AG04450 (cell line): ENCODE measurements around the gene COPS9. TPM values are rescaled to one million over a fixed set of nuclear protein-coding genes. Genes with fewer than 3 reads are reported as not detected.

Experiments used
- CTCF ChIA-PET: fragments of 300-600, 350-600 bp; formaldehyde crosslinking; extraction: SDS; loops from one replicate; lab custom pipeline; 2022; ENCODE audit warnings: antibody characterized with exemption, inconsistent platforms; lab: Charles Lee
- POLR2A ChIA-PET: fragments of 350-600 bp; formaldehyde crosslinking; extraction: SDS; loops from one replicate; lab custom pipeline; 2021; ENCODE audit warnings: antibody characterized with exemption, inconsistent platforms; lab: Yijun Ruan, JAX
- DNase-seq: peaks from one replicate; pipeline ENCODE4 v3.0.0-alpha.2; 2011; ENCODE audit warnings: low read depth, low spot score
- H3K27ac ChIP-seq: one replicate; pipeline ENCODE4 v1.5.1; 2012; ENCODE audit warnings: low read depth, low read length, control low read depth
- H3K27me3 ChIP-seq: one replicate; pipeline ENCODE4 v1.6.0; 2012; ENCODE audit warnings: low read length; ENCODE audit not compliant: control insufficient read depth, insufficient read depth
- H3K4me3 ChIP-seq: 2 replicates; pipeline ENCODE4 v1.5.1; 2011; ENCODE audit warnings: mild to moderate bottlenecking, low read depth, low read length, control low read depth
- H3K9me3 ChIP-seq: 2 replicates; pipeline ENCODE4 v1.5.1; 2012; ENCODE audit warnings: low read length; ENCODE audit not compliant: control insufficient read depth, insufficient read depth
- polyA plus RNA-seq: library from polyadenylated mRNA; depleted of rRNA; stranded (reverse); fragments of >200 nt; gene quantifications from 2 replicates; pipeline ENCODE4 v1.2.3, GENCODE V29; 2011
- TF ChIP-seq, protein P1 (sequence below): IDR thresholded peaks from 2 replicates; pipeline ENCODE4 v1.5.1; 2011; ENCODE audit warnings: low read depth, low read length, control low read depth, inconsistent platforms

The COPS9 gene
- polyA plus RNA-seq, 1 experiment: 360 TPM

DNA sequence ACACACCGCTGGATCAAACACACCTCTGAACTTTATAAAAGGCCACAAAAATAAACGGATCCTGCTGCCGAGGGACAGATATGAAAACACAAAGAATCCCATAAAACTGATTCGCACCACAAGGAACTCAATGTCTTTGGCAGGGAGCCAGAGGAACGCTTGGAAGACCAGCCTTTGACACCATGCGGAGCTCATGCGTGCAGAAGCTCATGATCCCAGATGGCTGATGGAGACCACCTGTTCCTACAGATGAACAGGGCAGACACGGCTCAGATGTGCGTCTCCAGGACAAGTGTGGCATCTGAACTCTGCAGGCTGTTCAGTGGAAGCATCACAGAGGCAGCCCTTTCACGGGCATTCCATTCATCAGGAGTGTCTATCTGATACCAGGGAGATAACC lies 24.9 kb downstream of the COPS9 start:
- no peak for DNase-seq
- TF ChIP-seq, protein P1, sequence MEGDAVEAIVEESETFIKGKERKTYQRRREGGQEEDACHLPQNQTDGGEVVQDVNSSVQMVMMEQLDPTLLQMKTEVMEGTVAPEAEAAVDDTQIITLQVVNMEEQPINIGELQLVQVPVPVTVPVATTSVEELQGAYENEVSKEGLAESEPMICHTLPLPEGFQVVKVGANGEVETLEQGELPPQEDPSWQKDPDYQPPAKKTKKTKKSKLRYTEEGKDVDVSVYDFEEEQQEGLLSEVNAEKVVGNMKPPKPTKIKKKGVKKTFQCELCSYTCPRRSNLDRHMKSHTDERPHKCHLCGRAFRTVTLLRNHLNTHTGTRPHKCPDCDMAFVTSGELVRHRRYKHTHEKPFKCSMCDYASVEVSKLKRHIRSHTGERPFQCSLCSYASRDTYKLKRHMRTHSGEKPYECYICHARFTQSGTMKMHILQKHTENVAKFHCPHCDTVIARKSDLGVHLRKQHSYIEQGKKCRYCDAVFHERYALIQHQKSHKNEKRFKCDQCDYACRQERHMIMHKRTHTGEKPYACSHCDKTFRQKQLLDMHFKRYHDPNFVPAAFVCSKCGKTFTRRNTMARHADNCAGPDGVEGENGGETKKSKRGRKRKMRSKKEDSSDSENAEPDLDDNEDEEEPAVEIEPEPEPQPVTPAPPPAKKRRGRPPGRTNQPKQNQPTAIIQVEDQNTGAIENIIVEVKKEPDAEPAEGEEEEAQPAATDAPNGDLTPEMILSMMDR: no peak
- peaks cover 20% of the 10 kb centered on the region for H3K27me3 ChIP-seq
- no peak overlapping the region for H3K4me3 ChIP-seq
- ChIA-PET POLR2A (no interaction called here), CTCF (interaction anchor here (0.7 kb wide), 1 partner anchor 28 kb away, joined by 3 read pairs; no protein-coding TSS in a partner anchor)
- H3K9me3 ChIP-seq: no peaks in the 10 kb centered on the region
- H3K27ac ChIP-seq: no peak overlapping the region

DNA sequence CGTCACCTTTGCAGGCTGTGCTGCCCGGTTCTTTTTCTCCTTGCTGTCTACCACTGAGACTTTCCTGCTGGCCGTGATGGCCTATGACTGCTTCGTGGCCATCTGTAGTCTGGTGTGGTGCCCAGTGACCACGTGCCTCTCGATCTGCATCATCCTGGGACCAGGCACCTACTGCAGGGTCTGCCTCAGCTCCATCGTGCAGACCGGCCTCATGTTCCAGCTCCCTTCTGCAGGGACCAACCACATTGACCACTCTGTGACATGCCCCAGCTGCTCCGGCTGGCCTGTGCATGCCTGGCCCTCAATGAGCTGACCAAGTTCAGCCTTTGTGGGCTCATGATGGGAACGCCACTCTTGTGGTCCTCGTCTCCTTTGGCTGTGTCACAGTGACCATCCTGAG lies 26.7 kb downstream of the COPS9 start:
- CTCF ChIA-PET: no interaction called here
- no peak overlapping the region for H3K4me3 ChIP-seq
- TF ChIP-seq, protein P1: no peak

DNA sequence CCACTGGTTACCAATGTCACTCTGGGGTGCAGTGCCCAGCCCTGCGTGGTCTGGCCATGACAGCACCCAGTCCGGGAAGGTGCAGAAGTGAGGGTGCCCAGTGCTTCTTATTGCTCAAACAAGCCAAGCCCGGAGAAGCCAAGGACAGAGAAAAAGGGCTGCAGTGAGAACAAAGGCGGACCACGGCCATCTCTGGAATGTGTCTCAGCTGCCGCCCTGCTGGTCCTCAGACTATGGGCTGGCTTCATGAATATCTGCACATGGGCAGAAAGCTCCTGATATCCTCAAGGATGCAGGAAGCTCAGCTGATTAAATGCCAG lies 28.7 kb downstream of the COPS9 start:
- Histone ChIP-seq H3K9me3 (no peaks in the 10 kb centered on the region; the same call in 1 of the 2 replicates), H3K27ac (no peak overlapping the region), H3K27me3 (peaks cover 9% of the 10 kb centered on the region), H3K4me3 (no peak overlapping the region)
- TF ChIP-seq, protein P1: no peak
- DNase-seq: no peak
- ChIA-PET POLR2A (no interaction called here), CTCF (no interaction called here)

More for the DNA sequence above, 26.7 kb downstream of the COPS9 start:
- H3K27me3 ChIP-seq: peaks cover 14% of the 10 kb centered on the region
- POLR2A ChIA-PET: no interaction called here
- no peak for DNase-seq
- no peaks in the 10 kb centered on the region for H3K9me3 ChIP-seq
- no peak overlapping the region for H3K27ac ChIP-seq

DNA sequence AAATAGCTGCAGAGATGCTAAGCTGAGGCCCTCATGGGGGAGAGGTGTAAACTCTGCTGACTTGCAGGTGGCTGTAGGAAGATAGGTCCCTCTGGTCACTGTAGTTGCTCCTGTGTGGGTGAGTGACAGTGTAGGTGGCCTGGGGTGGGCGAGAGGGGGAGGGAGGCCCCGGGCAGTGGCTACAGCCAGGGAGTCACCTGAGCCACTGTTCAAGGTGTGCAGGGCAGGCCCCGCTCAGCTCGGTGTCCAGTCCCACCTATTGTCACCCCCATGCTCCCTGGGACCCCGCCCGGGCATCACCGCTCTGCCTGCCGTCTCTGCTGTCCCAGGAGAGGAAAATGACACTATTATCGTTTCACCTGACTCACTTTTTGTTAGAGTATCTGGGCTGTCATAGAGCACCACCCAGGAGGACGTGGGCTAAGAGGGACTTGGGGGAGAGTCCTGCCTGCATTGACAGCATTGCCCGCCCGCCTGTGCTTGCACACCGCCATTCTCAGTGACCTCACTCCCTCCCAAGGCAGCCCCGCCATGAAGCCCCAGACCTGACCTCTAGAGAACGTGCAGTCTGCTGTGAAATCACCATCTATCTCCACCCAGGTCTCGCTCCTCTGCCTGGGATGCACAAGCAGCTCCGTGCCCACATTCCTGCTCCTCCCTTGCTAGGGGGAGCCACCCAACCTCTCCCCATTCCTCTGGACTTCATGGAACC lies 29.2 kb downstream of the COPS9 start:
- Histone ChIP-seq H3K9me3 (no peaks in the 10 kb centered on the region; the same call in 1 of the 2 replicates), H3K27ac (no peak overlapping the region), H3K4me3 (no peak overlapping the region), H3K27me3 (peaks cover 7% of the 10 kb centered on the region)
- ChIA-PET POLR2A (interaction anchor here (0.7 kb wide), 1 partner anchor 975 kb away, joined by 10 read pairs; no protein-coding TSS in a partner anchor), CTCF (no interaction called here)
- no peak for DNase-seq
- TF ChIP-seq, protein P1: no peak

DNA sequence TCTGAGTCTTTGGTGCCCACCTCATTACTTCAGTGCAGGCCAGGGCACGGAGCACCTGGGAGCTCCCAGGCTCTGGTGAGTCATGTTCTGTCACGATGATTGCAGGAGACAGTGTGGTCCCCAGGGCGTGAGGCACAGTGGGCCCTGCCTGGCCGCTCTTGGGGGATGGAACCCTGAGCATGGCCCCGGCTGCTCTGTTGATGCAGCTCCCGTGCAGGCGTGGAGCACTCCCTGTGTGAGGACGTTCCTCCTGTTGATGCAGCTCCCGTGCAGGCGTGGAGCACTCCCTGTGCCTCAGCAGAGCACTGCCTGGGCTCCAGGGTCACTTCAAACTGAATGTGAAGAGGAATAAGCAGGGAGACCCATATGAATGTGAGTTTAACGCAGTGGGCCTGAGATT lies 30.1 kb downstream of the COPS9 start:
- no peak overlapping the region for H3K4me3 ChIP-seq
- H3K27me3 ChIP-seq: peaks cover under 1% of the 10 kb centered on the region
- no peak for DNase-seq
- ChIA-PET POLR2A (no interaction called here), CTCF (no interaction called here)
- no peak overlapping the region for H3K27ac ChIP-seq
- no peaks in the 10 kb centered on the region; the same call in 1 of the 2 replicates for H3K9me3 ChIP-seq
- TF ChIP-seq, protein P1: no peak
